GM19467 (cell line): Measurements from ENCODE around the gene TMEM205.
A peak's percentile ranks its signal among the peaks of the same experiment; 100 is the strongest.
"Not testable (repeated sequence)": the region's sequence is repeated elsewhere in the genome, so short reads cannot be mapped to it uniquely, and the experiment has no call there.

Source experiments
- ATAC-seq: cut with Tn5 transposase; IDR thresholded peaks from one replicate; pipeline ENCODE4 v1.9.1; 2021; ENCODE audit warnings: mild to moderate bottlenecking, moderate library complexity; ENCODE audit not compliant: unreplicated experiment

Gene TMEM205

GRCh38 chr19:11373166-11373884 is 27.3 kb upstream of the TMEM205 start:
- no peak for ATAC-seq

DNA sequence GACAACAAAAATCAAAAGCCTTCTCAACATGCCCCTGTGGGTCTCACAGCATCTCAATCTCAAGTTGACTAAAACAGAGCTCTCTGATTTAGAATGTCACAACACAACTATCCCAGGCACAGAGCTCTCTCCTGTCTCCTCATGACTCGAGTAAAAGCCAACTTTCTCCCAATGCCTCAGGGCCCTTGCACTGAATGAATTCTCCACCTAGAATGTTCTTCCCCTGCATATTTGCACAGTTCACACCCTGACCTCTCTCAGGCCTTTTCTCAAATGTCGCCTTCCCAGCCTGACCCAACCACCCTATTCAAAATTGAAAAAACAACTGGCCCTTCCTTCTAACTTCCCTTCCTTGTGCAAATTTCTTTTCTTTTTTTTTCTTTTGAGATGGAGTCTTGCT is 24.7 kb upstream of the TMEM205 start:
- no peak for ATAC-seq

GRCh38 chr19:11367528-11367927 is 21.5 kb upstream of the TMEM205 start:
- ATAC-seq = no peak

DNA sequence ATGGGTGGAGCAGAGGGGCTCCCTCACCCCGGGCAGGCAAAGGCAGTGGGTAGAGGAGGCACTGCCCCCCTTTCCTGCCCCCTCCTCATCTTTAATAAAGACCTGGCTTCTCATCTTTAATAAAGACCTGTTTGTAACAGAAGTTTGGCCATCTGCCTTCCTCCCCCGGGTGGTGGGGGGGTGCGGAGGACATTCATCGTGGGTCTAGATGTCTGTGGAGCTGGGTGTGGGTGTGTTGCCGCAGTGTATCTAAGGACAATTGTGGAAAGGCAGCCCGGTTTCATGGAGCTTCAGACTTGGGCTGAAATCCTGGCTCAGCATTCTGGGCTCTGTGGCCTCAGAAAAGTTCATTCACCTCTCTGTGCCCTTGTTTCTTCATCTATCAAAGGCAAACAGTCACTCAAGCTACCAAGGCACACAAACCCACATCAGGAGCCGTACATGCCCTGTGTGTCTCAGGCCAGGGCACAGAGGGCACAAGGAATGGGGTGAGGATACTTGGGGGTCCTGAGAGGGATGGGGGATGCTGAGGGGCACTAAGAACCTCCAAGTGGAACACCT is 19.6 kb upstream of the TMEM205 start:
- ATAC-seq = no peak

GRCh38 chr19:11364935-11365334 is 18.9 kb upstream of the TMEM205 start:
- no peak for ATAC-seq

DNA sequence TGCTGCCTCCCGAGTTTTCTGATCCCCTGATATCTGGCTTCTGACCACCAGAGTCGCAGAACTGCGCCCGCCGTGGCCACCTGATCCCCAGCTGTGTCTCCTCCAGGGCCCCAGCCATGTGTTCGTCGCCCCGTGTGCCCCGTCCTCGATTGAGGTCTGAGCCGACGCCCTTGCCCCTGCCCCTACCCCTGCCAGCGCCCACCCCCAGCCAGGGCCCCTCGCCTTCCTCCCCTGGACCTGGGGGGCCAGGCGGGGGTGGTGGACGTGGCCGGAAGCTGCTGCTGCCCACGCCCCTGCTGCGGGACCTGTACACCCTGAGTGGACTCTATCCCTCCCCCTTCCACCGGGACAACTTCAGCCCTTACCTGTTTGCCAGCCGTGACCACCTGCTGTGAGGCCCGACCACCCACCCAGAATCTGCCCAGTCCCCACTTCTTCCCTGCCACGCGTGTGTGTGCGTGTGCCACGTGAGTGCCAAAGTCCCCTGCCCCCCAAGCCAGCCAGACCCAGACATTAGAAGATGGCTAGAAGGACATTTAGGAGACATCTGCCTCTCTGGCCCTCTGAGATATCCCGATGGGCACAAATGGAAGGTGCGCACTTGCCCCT is 18.3 kb upstream of the TMEM205 start:
- no peak for ATAC-seq

DNA sequence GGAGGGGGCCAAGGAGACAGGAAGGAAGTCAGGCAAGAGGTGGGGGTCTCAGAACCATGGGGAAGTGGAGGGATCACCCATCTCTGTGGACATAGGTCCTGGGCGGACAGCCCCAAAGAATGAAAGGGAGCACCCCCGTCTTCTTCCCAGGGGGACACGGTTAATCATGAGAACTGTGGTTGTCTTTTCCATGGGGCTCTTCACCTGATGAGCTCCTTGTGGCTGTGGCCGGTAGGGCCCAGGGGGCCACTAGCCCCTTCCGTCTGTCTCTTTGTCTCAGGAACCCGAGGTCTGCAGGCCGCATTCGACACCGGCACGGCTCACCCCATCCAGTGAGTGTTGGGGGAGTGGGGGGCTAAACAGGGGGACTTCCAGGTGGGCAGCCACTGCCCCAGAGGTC is 17.8 kb upstream of the TMEM205 start:
- ATAC-seq = no peak

- ATAC-seq = no peak
Measured at GRCh38 chr19:11361771-11362731, 16.0 kb upstream of the TMEM205 start.

DNA sequence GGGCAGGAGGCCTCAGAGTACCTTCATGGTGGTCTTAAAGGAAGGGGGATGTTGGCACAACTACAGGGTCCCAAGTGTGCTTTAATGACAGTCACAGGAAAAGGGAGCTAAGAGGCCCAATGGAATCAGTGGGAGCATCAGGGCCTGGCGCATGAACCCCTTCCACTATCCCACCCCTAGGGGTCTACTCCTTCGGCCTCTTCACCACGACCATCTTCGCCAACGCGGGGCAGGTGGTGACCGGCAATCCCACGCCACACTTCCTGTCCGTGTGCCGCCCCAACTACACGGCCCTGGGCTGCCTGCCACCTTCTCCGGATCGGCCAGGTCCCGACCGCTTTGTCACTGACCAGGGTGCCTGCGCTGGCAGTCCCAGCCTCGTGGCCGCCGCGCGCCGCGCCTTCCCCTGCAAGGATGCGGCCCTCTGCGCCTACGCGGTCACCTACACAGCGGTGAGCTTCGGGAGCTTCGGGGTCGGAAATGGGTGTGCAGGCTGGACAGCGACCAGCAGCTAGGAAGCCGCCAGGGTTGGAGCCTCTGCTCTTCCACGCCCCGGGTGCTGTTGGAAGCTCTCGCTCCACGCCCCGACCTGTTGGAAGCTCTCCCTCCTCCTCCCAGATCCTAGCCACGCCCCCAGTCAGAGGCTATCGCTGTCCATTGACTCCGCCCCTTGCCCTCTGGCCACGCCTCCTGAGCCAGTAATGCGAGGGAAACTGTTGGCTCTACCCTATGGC is 15.1 kb upstream of the TMEM205 start:
- no peak for ATAC-seq

GRCh38 chr19:11359421-11359820 is 13.4 kb upstream of the TMEM205 start:
- ATAC-seq = no peak

- no peak for ATAC-seq
Measured at GRCh38 chr19:11356676-11357550, 10.8 kb upstream of the TMEM205 start.

DNA sequence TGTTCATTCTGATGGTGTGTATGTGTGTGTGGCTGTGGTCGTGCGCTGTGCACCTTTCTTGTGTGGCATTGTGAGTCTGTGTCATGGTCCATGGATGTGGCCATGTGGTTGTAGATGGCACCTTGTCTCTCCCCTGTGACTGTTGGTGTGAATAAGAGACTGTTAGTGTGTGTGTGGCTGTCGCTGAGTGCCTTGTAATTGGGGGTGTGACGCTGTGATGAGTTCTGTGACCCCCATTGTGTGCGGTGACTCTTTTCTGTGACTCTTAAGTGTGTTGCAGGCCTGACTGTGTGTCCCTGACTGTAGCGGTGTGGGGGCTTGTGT is 10.0 kb upstream of the TMEM205 start:
- no peak for ATAC-seq

DNA sequence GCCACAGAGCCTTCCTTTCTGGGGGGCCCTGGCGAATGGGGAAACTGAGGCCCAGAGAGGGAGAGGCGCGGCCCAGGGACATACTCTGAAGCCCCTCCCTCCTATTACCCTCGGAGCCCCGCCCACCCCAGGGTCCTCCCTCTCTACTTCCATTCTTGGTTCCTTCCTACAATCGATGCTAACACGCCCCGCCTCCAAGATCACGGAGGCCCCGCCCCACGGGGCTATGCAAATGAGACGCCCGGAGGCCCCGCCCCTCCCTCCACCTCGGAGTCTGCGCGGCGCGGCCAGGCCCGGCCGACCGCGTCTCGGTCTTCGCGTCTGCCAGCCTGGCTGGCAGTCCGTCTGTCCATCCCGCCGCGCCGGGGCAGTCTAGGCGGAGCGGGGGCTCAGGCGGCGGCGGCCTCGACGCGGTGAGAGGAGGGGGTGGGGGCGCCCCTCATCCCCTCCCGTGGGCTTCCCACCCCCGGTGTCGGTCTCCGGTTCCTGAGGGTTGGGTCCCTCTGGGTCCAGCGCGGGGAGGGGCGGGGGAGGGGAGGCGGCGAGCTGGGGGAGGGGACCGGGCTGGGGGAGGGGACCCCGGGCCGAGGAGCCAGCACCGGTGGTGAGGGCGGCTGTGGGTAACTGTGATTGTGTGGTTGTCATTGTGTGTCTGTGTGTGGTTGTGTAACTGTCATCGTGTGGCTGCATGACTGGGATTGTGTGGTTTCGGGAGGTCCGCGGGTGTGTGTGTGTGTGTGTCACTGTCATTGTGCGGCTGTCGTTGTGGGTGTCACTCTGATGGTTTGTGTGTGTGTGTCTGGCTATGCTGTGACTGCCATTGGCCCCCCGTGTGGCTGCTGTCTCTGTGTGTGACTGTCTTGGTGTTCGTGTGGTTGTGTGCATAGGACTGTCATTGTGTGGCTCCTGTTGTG is 9.3 kb upstream of the TMEM205 start, which contains the start of gene PLPPR2:
TSS of gene PLPPR2 (plus strand) at position 273 of the 914 bp plus-strand sequence. CDS start 2,242 bp downstream, outside the sequence.
- peak; percentile 55 for ATAC-seq

DNA sequence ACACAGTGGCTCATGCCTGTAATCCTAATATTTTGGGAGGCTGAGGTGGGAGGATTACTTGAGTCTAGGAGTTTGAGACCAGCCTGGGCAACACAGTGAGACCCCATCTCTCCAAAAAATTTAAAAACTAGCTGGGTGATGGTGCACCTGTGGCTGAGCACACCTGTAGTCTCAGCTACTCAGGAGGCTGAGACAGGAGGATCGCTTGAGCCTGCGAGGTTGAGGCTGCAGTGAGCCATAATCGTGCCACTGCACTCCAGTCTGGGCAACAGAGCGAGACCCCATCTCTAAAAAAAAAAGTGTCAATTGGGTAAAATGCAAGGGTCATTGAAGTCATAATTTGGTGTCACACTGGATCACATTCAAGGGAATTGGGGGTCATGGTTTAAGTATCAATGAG is 8.0 kb upstream of the TMEM205 start:
- ATAC-seq = not testable (repeated sequence)

DNA sequence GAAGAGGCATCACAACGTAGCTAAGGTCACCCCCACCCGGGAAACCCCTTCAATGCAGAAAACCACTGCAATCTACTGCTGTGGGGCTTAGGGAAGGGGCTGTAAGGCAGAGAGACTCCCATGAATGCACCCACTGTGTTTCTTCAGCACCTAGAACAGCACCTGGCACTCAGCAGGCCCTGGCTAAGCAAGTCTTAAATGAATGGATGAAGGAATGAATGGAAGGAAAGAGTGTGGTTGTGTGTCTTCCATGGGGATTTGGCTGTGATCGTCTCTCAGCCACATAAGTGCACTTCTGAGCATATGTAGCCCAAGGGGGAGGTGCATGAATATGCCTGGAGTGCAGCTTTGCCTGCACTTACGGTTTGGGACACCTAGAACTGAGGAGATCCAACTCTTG is 3.1 kb upstream of the TMEM205 start:
- ATAC-seq = no peak

- no peak for ATAC-seq
Measured at GRCh38 chr19:11347546-11348039, 1.5 kb upstream of the TMEM205 start.

DNA sequence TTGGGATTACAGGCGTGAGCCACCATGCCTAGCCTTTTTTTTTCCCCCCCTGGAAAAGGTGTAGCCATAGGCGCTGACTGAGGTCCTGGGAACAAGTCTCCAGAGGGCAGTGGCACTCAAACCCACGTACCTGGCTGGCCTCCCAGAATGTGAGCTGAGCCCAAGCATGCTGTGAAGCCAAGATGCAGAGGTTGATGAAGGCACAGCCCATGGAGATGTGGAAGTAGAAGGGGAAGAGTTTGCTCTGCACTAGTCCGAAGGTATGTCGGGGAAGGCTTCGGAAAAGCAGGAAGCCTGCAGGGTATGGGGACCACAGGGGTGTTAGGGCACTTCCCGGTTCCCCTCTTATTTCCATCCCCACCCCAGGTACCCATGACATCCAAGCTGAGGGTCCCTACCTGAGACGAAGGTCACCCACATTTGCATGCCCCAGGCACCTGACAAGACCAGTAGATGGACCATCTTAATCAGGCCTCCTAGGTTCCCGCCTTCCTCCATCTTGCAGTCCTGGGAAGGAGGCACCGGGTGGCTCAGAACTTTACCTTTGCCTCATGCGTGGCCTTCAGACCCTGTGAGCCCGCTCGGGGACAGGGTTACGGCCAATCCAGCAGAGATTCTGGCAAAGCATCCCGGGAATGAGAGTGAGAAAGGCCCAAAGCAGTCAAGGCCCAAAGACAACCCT is 805 bp downstream of the TMEM205 start:
- no peak for ATAC-seq

GRCh38 chr19:11342429-11342828 is 3.6 kb downstream of the TMEM205 start:
- ATAC-seq = no peak
